SH-SY5Y (cell line): ENCODE data around the gene ZNF710.

Source experiments
- GATA2 ChIP-seq: IDR thresholded peaks from 2 replicates; pipeline ENCODE4 v1.6.1; 2011; ENCODE audit warnings: mild to moderate bottlenecking, low read depth, low read length
- GATA3 ChIP-seq: IDR thresholded peaks from 2 replicates; pipeline ENCODE4 v1.6.1; 2011; ENCODE audit warnings: low read depth, mild to moderate bottlenecking, low read length, moderate library complexity

- TF ChIP-seq GATA2 (no peak), GATA3 (no peak)
These were observed 54.1 kb downstream of the ZNF710 start for GRCh38 chr15:90055182-90055581.
